OCI-M2 (cell line): ENCODE data around the gene LSS.
"Not testable (repeated sequence)": the region's sequence is repeated elsewhere in the genome, so short reads cannot be mapped to it uniquely, and the experiment has no call there.

ENCODE experiments used
- DNase-seq: peaks from one replicate; lab custom pipeline; 2025; ENCODE audit not compliant: unreplicated experiment; lab: John Stamatoyannopoulos, UW

Gene LSS

GRCh38 chr21:46154955-46155513 is 73.5 kb downstream of the LSS start:
- DNase-seq = no peak

GRCh38 chr21:46154155-46154954 is 74.2 kb downstream of the LSS start:
- no peak for DNase-seq

- no peak for DNase-seq
Measured at GRCh38 chr21:46153247-46154154, 75.1 kb downstream of the LSS start.

GRCh38 chr21:46152927-46153246 is 75.7 kb downstream of the LSS start:
- no peak for DNase-seq

GRCh38 chr21:46151989-46152926 is 76.3 kb downstream of the LSS start:
- no peak for DNase-seq

- DNase-seq = no peak
Measured at GRCh38 chr21:46151261-46151988, 77.1 kb downstream of the LSS start.

- no peak for DNase-seq
Measured at GRCh38 chr21:46150491-46151121, 78.0 kb downstream of the LSS start.

- DNase-seq = no peak
Measured at GRCh38 chr21:46150073-46150472, 78.5 kb downstream of the LSS start.

- DNase-seq = no peak
Measured at GRCh38 chr21:46149205-46149901, 79.2 kb downstream of the LSS start.

- DNase-seq = no peak
Measured at GRCh38 chr21:46148106-46148505, 80.5 kb downstream of the LSS start.

GRCh38 chr21:46147429-46147828 is 81.1 kb downstream of the LSS start:
- not testable (repeated sequence) for DNase-seq

GRCh38 chr21:46146856-46147255 is 81.7 kb downstream of the LSS start:
- no peak for DNase-seq

- DNase-seq = no peak
Measured at GRCh38 chr21:46145840-46146691, 82.5 kb downstream of the LSS start.

GRCh38 chr21:46145159-46145839 is 83.3 kb downstream of the LSS start:
- DNase-seq = no peak

GRCh38 chr21:46144464-46145070 is 84.0 kb downstream of the LSS start:
- no peak for DNase-seq

GRCh38 chr21:46142582-46143473 is 85.7 kb downstream of the LSS start:
- DNase-seq = no peak
